ENCODE measurements around the gene FOXJ3. TPM values are rescaled to one million over a fixed set of nuclear protein-coding genes. Genes with fewer than 3 reads are reported as not detected.

The FOXJ3 gene
- total RNA-seq, 2 donors from 2014 or later, result 67.3 to 79.4 TPM

DNA sequence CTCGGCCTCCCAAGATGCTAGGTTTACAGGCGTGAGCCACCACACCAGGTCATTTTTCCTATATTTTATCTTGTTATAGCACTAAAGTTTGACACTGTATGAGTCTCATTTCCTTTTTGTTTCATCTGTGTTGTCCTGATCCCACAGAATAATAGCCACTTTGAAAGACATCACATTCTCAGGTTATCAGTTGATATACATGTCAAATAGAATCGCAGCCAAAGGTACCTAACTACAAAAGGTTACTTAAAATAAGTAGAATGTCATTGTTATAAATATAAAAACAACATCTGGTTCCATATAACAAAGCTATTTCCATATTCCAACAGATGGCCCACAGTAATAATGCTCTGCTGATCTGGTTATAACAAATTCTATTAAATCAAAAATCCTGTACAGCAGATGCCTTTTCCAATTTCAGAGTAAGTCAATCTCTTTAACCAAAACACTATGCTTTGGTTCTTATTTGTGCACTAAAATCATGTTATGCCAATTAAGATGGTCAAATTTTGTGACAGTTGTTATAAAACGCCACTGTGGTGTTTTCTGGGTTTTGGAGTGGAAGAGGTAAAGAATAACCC is 6.0 kb downstream of the FOXJ3 start:
- Mint-ChIP-seq H3K9me3 (no peaks in the 10 kb centered on the region), H3K36me3 (ENCODE audit: low read depth) (peaks cover 3% of the 10 kb centered on the region), H3K27me3 (ENCODE audit: insufficient read depth) (no peaks in the 10 kb centered on the region), H3K4me3 (no peak overlapping the region), H3K4me1 (peaks cover 39% of the 10 kb centered on the region), H3K27ac (no peak overlapping the region)
- WGBS, 2 experiments (ENCODE audit: insufficient coverage in 1 of 2, insufficient read length in 1 of 2), result 96 to 100% methylated on average over 2 to 4 of the region's 4 CpGs
- H3K36me3 ChIP-seq (ENCODE audit: control insufficient read depth, insufficient read depth, low read length), result no peaks in the 10 kb centered on the region
- DNase-seq, result no peak
- H3K9ac ChIP-seq (ENCODE audit: extremely low read depth, low read length, poor library complexity, severe bottlenecking), result no peak overlapping the region
- no peaks in the 10 kb centered on the region for H3K27me3 ChIP-seq (ENCODE audit: control insufficient read depth, insufficient read depth, low read length, poor library complexity, severe bottlenecking)
- no peaks in the 10 kb centered on the region for H3K4me1 ChIP-seq (ENCODE audit: control insufficient read depth, insufficient read depth, low read length)
- no peak overlapping the region for H3K4me3 ChIP-seq (ENCODE audit: low read length)
- no peaks in the 10 kb centered on the region for H3K9me3 ChIP-seq (ENCODE audit: control insufficient read depth, low read length)
- H3K27ac ChIP-seq (ENCODE audit: low read depth, low read length), result no peak overlapping the region
- TF ChIP-seq, protein P1, sequence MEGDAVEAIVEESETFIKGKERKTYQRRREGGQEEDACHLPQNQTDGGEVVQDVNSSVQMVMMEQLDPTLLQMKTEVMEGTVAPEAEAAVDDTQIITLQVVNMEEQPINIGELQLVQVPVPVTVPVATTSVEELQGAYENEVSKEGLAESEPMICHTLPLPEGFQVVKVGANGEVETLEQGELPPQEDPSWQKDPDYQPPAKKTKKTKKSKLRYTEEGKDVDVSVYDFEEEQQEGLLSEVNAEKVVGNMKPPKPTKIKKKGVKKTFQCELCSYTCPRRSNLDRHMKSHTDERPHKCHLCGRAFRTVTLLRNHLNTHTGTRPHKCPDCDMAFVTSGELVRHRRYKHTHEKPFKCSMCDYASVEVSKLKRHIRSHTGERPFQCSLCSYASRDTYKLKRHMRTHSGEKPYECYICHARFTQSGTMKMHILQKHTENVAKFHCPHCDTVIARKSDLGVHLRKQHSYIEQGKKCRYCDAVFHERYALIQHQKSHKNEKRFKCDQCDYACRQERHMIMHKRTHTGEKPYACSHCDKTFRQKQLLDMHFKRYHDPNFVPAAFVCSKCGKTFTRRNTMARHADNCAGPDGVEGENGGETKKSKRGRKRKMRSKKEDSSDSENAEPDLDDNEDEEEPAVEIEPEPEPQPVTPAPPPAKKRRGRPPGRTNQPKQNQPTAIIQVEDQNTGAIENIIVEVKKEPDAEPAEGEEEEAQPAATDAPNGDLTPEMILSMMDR (conservative IDR thresholded peaks at IDR 0.05), result no peak

DNA sequence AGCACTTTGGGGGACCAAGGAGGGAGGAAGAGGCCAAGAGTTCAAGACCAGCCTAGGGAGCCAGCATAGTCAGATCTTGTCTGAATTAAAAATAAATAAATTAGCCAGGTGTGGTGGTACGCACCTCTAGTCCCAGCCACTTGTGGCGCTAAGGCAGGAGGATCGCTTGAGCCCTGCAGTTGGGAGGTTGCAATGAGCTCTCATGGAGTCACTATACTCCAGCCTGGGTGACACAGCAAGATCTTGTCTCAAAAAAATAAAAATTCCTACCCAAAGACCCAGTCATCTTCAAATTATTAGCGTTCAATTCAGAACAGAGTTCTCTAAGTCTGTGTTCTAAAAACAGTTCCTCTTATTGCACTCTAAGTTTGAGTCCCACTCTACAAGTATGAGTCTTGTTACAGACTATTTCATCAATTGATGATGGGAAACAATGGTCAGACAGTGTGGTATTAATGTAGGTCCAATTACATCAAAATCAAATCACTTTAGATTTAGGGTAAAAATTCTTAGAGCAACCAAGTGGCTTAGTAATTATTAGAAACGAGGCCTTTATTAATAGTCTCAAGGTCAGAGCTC is 6.9 kb downstream of the FOXJ3 start:
- Histone ChIP-seq H3K36me3 (ENCODE audit: control insufficient read depth, insufficient read depth, low read length) (peaks cover 5% of the 10 kb centered on the region), H3K9ac (ENCODE audit: extremely low read depth, low read length, poor library complexity, severe bottlenecking) (no peak overlapping the region), H3K4me3 (ENCODE audit: low read length) (no peak overlapping the region), H3K9me3 (ENCODE audit: control insufficient read depth, low read length) (no peaks in the 10 kb centered on the region), H3K27ac (ENCODE audit: low read depth, low read length) (no peak overlapping the region), H3K4me1 (ENCODE audit: control insufficient read depth, insufficient read depth, low read length) (no peaks in the 10 kb centered on the region), H3K27me3 (ENCODE audit: control insufficient read depth, insufficient read depth, low read length, poor library complexity, severe bottlenecking) (no peaks in the 10 kb centered on the region)
- no peak overlapping the region for H3K4me3 Mint-ChIP-seq
- TF ChIP-seq, protein P1 (conservative IDR thresholded peaks at IDR 0.05), result peak; percentile 20
- peaks cover 3% of the 10 kb centered on the region for H3K36me3 Mint-ChIP-seq (ENCODE audit: low read depth)
- no peak overlapping the region for H3K27ac Mint-ChIP-seq
- no peak for DNase-seq
- no peaks in the 10 kb centered on the region for H3K27me3 Mint-ChIP-seq (ENCODE audit: insufficient read depth)
- WGBS, 2 experiments (ENCODE audit: insufficient coverage in 1 of 2, insufficient read length in 1 of 2), result 82 to 96% methylated on average over 5 of the region's 5 CpGs
- no peaks in the 10 kb centered on the region for H3K9me3 Mint-ChIP-seq
- peaks cover 30% of the 10 kb centered on the region for H3K4me1 Mint-ChIP-seq

DNA sequence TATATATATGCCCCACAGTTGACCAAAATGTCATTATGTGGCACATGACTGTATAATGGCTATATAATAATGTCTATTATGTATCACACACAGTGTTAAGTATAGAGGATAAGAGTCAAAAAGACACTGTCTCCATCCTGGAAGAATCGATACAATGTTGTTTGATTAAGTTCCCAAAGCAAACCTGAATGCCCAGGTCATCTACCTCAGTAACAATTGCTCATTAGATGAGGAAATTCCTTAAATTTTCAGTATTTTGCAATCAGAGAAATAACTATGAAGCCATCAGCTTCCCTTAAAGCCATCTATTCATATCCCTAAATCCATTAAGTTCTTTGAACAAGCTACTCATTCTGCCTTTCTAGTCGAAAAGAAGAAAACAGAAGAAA is 10.0 kb downstream of the FOXJ3 start:
- WGBS, 2 experiments (ENCODE audit: insufficient coverage in 1 of 2, insufficient read length in 1 of 2), result 94 to 100% methylated on average over 1 to 2 of the region's 2 CpGs

More for the DNA sequence above, 10.0 kb downstream of the FOXJ3 start:
- Mint-ChIP-seq H3K4me1 (peaks cover 33% of the 10 kb centered on the region), H3K27me3 (ENCODE audit: insufficient read depth) (no peaks in the 10 kb centered on the region), H3K9me3 (no peaks in the 10 kb centered on the region), H3K4me3 (no peak overlapping the region), H3K36me3 (ENCODE audit: low read depth) (no peaks in the 10 kb centered on the region), H3K27ac (no peak overlapping the region)
- Histone ChIP-seq H3K4me3 (ENCODE audit: low read length) (no peak overlapping the region), H3K9ac (ENCODE audit: extremely low read depth, low read length, poor library complexity, severe bottlenecking) (no peak overlapping the region), H3K27ac (ENCODE audit: low read depth, low read length) (no peak overlapping the region), H3K27me3 (ENCODE audit: control insufficient read depth, insufficient read depth, low read length, poor library complexity, severe bottlenecking) (no peaks in the 10 kb centered on the region), H3K4me1 (ENCODE audit: control insufficient read depth, insufficient read depth, low read length) (no peaks in the 10 kb centered on the region), H3K36me3 (ENCODE audit: control insufficient read depth, insufficient read depth, low read length) (peaks cover 8% of the 10 kb centered on the region), H3K9me3 (ENCODE audit: control insufficient read depth, low read length) (no peaks in the 10 kb centered on the region)
- no peak for DNase-seq
- TF ChIP-seq, protein P1 (conservative IDR thresholded peaks at IDR 0.05), result no peak

Measured in endodermal cell (in vitro differentiated cells).